Skin of body (tissue), 2 donors: ENCODE results near the gene MYBPC3. TPM values are rescaled to one million over a fixed set of nuclear protein-coding genes. Genes with fewer than 3 reads are reported as not detected.

ENCODE experiments used
- small RNA-seq: library from RNA; depleted of rRNA; stranded (forward); fragments of <200 nt; gene quantifications from one replicate; pipeline ENCODE3, GENCODE V24; 2014; ENCODE audit warnings: low replicate concordance
- total RNA-seq: library from RNA; depleted of rRNA; stranded (reverse); fragments of >200 nt; gene quantifications from one replicate; pipeline ENCODE4 v1.2.3, GENCODE V29; 2014

The MYBPC3 gene
- total RNA-seq, 1 donor from 2014 or later: 0.30 TPM

Small RNA genes lying within 50 kb of the gene (small RNA-seq; reads per million reads assigned to genes)
- not detected for gene MIR4487

Other genes with a start within 250 kb of the MYBPC3 start
- gene ARFGAP2, start 175.8 kb downstream of the MYBPC3 start, total RNA-seq: 85.1 TPM
- gene PACSIN3, start 166.3 kb downstream of the MYBPC3 start, total RNA-seq: 33.6 TPM
- 20.6 TPM for gene DDB2, start 137.7 kb downstream of the MYBPC3 start, total RNA-seq
- gene ACP2, start 103.9 kb downstream of the MYBPC3 start, total RNA-seq: 18.8 TPM
- 34.4 TPM for gene NR1H3, start 94.7 kb downstream of the MYBPC3 start, total RNA-seq
- 28.8 TPM for gene MADD, start 82.6 kb downstream of the MYBPC3 start, total RNA-seq
- 7.5 TPM for gene SPI1, start 25.8 kb upstream of the MYBPC3 start, total RNA-seq
- 22.2 TPM for gene SLC39A13, start 55.9 kb upstream of the MYBPC3 start, total RNA-seq
- 79.6 TPM for gene PSMC3, start 73.7 kb upstream of the MYBPC3 start, total RNA-seq
- gene RAPSN, start 96.4 kb upstream of the MYBPC3 start, total RNA-seq: 2.5 TPM
- 102 TPM for gene CELF1, start 200.4 kb upstream of the MYBPC3 start, total RNA-seq
- gene PTPMT1, start 212.9 kb upstream of the MYBPC3 start, total RNA-seq: 26.9 TPM
- 15.7 TPM for gene KBTBD4, start 226.3 kb upstream of the MYBPC3 start, total RNA-seq
- gene NDUFS3, start 226.4 kb upstream of the MYBPC3 start, total RNA-seq: 44.2 TPM
- gene FAM180B, start 234.0 kb upstream of the MYBPC3 start, total RNA-seq: 0.99 TPM
- gene C1QTNF4, start 241.7 kb upstream of the MYBPC3 start, total RNA-seq: 1.3 TPM